CD4-positive, alpha-beta T cell treated with Interleukin-10 for 1 hour (primary cell): ENCODE results near the gene GALNT9.

Experiments used
- DNase-seq: peaks from one replicate; pipeline ENCODE4 v3.0.0-alpha.2; 2020

GALNT9 gene

GRCh38 chr12:132166801-132167591 is 162.4 kb downstream of the GALNT9 start:
- no peak for DNase-seq

- DNase-seq: no peak
Observed at GRCh38 chr12:132166093-132166492, 163.3 kb downstream of the GALNT9 start.

GRCh38 chr12:132165584-132165983 is 163.8 kb downstream of the GALNT9 start:
- DNase-seq: no peak

- DNase-seq: no peak
Observed at GRCh38 chr12:132164426-132164825, 165.0 kb downstream of the GALNT9 start.

- no peak for DNase-seq
Observed at GRCh38 chr12:132163911-132164288, 165.5 kb downstream of the GALNT9 start.

GRCh38 chr12:132163041-132163910 is 166.1 kb downstream of the GALNT9 start:
- no peak for DNase-seq

- peak; percentile 43 for DNase-seq
Observed at GRCh38 chr12:132162508-132163031, 166.8 kb downstream of the GALNT9 start.

- no peak for DNase-seq
Observed at GRCh38 chr12:132161796-132162507, 167.4 kb downstream of the GALNT9 start.

- no peak for DNase-seq
Observed at GRCh38 chr12:132161036-132161781, 168.2 kb downstream of the GALNT9 start.

- no peak for DNase-seq
Observed at GRCh38 chr12:132160601-132161035, 168.8 kb downstream of the GALNT9 start.

GRCh38 chr12:132160016-132160415 is 169.4 kb downstream of the GALNT9 start:
- no peak for DNase-seq

GRCh38 chr12:132159555-132160003 is 169.8 kb downstream of the GALNT9 start:
- DNase-seq: no peak

- no peak for DNase-seq
Observed at GRCh38 chr12:132158677-132159554, 170.5 kb downstream of the GALNT9 start.

GRCh38 chr12:132157733-132158409 is 171.5 kb downstream of the GALNT9 start:
- DNase-seq: no peak

GRCh38 chr12:132156573-132157325 is 172.6 kb downstream of the GALNT9 start:
- DNase-seq: no peak

- no peak for DNase-seq
Observed at GRCh38 chr12:132155771-132156572, 173.4 kb downstream of the GALNT9 start.

- DNase-seq: no peak
Observed at GRCh38 chr12:132154941-132155770, 174.2 kb downstream of the GALNT9 start.

GRCh38 chr12:132154341-132154761 is 175.0 kb downstream of the GALNT9 start:
- DNase-seq: no peak
